CD4-positive, alpha-beta T cell treated with Interleukin-21 for 1 hour (primary cell): ENCODE measurements around the gene GALNT12.
A peak's percentile ranks its signal among the peaks of the same experiment; 100 is the strongest.

Experiments
- DNase-seq: peaks from one replicate; pipeline ENCODE4 v3.0.0-alpha.2; 2020

GALNT12 gene

DNA sequence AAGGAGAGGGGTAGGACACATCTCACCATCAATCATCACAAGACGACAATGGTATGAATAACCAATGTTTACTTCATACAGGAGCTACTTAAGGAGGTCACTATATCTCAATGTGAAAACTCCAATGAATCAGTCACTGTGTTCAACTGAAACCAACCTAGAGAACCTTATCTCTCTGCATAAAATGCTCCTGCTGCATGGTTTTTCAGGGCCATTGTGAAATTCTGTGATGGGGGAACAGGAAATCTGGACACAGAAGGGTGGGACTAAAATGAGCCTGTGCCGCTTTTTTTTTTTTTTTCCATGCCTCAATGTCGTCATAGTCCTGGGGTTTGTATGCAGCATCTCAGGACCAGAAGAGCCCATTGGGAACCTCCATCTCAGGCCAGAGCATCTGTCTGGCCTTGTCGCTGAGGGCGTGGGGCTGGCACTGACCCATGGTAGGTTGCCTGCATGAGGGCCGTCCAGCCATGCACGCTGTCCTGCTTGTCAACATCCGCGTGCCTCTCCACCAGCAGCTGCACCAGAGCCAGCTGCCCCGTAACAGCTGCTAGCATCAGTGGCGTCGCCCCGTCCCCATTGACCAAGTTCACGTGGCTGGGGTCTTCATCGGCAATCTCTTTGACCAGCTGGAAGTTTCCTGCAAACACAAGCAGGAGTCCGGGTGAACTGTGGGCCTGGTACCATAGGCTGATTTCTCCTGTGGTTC, 23.8 kb upstream of the GALNT12 start:
- no peak for DNase-seq

DNA sequence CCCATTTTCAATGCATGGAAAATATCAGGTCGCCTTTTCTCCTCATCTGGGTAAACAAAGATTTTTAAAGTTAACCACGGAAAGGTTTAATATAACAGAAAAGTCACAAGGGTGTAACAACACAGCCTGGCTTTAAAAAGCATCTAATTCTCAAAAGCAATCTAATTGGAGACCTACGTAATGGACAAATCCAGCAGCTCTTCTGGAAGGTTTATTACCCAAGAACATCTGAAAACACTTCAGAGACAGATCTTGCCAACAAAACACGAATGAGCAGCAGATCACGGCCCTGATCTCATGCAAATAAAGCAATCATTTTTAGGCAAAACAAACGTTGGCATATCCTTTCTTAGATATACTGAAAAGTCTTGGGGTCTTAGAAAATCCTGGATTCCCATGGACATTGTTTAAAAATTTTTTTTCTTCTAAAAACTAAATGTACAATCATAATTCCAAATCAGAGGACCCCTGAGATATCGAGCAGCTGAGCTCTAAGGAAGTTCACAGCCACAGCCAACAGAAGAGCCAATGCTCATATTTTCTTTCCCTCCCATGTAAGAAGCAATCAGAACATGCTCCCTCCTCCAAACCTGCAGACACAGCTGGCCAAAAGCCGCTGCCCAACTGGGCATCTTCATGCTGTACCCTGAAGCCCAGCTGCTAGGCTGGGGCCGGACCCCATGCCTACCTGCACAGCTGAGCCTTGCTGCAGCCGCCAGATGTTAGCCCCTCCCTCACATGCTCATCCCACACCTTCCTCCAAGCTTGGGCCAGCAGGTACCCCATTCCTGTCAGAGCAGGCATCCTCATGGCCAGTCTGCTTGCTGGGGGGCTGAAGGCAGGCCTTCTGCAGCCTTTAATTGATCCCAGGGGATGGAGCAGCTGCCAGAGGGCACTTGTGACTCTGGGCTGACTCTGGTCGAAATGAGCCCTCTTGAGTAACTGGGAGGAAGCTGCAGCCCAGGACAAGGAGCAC, 22.4 kb upstream of the GALNT12 start:
- DNase-seq, result no peak

DNA sequence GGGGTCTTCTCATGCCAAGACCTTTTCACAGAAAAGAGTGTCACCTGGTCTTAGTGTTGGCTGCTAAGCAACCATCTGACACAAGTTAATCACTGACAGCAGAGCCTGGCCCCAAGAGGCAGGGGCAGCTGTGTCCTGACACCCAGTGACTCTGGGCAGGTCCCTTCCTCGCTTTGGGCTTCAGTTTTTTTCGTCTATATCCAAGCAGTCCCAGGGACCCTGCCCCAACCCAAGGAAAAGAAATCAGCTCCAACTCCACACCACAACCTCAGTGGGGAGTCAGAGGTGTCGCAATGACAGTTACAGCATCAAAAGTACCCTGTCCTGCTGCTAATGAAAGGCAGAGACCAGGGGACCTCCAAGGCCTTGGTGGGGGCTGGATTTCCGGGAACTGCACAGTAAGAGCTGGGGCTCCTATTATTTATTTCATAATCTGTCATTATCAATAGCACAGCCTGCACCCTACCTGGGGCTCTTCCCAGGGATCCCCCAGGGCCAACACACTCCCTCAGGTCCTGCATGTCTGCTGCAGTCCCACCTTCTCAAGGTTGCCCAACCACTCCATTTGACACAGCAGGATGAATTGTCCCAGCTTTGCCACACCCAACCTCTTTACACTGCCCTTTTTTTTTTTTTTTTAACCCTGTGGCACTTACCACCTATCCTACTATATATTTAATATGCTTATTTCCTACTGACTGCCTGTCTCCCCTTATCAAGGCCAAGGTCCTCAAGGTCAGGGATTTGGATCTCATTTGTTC, 20.5 kb upstream of the GALNT12 start:
- no peak for DNase-seq

DNA sequence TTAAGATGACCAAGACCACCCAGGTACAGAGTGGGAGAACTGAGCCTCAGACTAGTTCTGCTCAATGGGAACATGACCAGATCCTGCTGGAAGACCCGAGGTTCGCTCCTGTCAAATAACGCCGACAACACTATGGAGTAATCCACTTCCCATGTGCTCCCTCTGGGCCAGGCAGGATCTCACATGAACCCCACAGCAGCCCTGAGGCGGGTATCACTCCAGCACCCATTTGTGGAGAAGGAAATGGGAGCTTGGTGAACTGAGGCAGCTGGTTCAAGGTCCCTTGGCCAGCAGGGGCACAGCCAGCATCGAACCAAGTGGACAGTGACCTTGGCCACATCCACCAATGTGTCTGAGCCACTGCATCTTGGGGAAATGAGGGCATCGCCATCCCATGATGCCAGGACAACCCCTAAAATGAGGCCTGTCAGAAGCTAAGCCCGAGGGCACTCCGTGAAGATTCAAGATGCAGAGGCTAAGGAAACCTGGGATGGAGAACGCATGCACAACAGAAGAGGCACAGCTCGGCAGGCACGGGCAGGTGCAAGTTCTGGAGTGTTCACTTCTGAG, 19.6 kb upstream of the GALNT12 start:
- DNase-seq, result no peak

DNA sequence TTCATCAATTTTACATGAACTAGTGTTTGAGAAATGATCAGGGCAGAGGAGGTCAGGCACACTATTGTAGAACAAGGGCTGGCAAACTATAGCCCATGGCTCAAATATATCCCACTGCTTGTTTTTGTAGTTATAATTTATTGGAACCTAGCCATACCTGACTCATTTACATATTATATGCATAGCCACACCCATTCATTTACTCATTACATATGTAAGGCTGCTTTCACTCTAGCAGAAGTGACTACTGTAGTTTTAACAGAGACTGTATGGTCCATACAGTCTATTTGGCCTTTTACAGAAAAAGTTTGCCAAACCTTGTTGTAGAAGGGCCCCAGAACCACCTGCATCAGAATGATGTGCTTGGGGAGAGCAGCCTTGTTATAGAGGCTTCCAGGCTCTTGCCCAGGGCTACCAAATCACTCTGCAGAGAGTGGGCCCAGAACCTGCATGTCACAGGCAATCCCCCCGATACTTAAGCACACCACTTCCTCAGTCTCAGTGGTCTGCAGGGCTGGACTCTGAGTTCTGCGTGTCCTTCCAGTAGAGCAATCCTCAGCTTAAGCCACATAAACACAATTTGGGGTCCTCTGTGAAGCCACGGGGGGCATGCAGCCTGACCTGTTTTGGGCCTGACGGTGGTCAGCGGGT, 17.9 kb upstream of the GALNT12 start:
- DNase-seq, result no peak

DNA sequence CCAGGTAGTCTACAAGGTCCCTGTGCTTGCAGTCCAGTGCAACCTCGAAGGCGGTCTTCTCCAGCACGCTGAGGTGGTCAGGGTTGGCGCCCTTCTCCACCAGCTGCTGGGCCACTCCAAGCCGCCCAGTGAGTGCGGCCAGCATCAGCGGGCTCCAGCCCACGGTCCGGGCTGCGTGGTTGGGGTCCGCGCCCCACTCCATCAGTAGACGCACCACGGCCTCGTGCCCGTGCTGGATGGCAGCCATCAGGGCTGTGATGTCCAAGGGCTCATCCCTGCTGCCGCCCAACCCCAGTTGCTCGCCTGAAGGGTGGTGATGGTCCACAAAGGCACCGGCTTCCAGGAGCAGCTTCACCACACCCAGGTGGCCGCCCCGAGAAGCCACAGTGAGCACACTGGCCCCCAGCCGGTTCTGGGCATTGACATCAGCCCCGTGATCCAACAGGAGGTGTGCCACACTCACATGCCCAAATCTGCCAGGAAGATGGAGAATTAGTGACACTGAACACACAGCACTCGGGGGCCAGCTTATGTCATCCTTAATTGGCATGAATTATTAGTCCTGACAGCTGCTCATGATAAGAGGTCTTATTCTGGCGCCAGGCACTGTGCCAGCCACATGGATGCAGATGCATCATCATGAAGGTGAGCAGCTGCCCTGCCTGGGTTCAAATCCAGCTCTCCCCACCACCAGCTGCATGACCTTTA, 17.2 kb upstream of the GALNT12 start:
- no peak for DNase-seq

DNA sequence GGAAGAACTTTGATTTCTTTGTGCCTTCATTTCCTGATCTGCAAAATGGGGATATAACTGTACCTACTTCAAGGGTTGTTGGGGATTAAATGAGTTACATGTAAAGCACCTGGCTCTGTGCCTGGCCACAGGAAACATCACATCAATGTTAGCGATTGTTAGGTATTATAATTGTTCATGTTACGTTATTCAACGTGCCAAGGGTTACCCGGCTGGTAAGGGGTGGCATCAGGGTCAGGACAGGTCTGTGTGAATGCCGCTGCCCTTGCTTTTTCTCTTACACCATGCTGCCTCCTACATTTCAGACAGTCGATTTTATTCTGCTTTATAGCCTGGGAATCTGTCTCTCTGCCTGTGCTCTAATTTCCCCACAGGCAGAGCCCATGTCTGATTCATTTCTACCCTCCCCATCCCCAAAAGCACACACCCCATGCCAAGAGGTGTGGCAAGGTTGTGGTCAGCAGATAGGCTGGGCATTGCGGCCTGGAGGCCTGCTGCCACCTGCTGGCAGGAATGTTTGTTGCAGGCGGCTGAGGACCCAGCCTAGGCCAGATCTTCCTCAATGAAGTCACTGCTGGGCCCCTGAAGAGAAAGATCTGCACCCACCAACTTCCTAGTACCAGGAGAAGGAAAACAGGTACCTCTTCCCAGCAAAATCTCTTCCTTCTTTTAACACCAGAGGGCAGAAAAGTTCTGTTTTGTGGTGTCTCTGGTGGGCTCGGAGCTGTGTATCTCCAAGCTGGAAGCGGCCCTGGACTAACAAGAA, 16.4 kb upstream of the GALNT12 start:
- peak; percentile 62 for DNase-seq

DNA sequence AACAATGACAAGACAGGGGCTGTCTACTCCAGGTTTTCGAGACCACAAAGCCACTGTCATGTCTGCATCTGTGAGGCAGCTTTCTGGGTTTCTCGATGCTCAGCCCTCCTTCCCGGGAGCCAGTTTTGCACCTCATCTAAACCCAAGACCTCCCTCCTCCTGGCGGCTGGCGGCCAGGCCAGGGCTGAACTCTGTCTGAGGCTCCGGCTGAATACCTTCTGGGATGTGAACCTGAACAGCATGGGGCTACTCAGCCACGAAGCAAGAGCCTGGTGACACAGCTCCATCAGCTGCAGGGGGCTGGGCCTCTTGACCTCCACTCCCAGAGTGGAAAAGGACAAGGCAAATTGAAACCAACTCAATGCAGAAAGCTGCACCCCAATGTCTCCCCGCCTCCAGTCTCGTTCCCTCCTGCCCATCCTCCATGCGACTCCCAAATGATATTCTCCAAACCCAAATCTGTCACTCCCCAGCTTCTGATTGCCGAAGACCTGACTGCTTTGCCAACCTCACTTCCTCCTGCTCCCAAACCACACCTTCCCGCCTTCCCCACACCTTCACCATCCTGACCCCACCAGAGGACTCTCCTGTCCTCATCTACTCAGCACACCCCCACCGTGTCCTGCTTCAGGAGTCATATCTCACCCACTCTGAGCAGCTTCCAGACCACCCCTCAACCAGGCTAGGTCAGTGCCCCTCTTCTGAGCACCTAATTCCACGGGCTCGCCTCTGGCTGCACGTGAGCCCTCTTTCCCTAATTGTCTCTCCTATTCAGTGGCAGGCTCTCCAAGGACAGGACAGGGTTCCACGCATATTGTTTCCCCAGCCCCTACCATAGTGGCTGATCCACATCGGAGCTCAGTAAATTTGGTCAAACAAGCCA, 15.6 kb upstream of the GALNT12 start:
- no peak for DNase-seq

DNA sequence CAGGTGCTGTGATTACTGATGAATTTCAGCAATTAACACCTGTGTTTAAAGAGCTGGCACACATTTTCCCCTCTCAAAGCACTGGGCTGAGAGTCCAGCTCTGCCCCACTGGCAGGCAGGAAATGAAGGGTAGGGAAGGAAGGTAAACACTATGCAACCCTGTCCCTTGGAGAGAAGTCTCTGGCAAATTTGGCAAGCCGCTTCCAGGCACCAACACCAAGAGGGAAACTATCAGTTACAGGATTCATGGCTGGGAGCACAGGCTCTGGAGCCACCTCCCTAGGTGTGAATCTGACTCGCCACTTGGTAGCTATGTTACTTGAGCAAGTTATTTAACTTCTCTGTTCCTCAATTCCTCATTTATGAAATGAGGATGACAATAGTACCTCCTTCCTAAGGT, 14.4 kb upstream of the GALNT12 start:
- no peak for DNase-seq

DNA sequence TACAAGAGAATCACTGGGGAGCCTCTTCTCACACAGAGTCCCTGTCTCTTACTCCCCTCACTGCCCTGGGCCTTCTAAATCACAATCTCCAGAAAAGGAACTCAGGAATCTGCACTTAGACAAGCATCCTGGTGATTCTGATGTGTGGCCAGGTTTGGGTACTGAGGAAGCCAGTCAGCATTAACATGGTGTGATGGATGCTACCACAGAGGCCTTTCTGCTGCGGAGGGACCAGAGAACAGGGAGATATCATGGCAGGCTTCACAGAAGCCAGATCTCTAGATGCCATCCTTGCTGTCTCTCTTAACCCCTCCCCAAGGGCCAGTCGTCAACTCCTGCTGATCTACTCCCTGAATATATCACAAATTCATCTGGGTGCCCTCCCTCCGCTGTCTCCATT, 12.7 kb upstream of the GALNT12 start:
- DNase-seq, result no peak

DNA sequence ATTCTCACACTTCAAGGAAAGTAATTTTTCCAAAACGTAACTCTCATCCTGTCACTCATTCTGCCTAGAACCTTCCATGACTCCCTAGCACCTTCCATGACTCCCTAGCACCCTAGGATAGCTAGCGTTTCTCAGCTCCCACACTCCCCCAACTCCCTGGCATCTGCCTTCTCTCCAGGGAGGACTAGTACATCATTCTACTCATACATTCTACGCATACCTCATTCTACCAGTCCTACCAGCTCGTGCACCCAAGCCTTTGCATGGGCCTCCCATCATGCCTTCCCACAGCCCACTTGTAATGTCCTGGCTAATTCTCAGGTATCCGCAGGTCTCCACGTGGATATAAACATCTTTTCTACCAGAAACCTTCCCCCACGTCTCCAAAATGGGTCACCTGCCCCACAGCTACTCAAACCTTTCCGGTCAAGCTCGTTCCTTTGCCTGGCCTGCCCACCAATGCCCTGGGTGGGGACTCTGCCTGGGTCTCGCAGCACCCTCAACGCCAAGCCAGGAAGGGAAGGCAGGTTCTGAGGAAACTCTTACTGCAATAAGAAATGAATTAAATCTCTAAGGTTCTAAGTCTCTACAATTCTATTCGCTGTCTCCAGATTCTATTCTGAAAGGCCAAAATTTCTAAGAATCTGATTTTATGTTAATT, 12.0 kb upstream of the GALNT12 start:
- no peak for DNase-seq

DNA sequence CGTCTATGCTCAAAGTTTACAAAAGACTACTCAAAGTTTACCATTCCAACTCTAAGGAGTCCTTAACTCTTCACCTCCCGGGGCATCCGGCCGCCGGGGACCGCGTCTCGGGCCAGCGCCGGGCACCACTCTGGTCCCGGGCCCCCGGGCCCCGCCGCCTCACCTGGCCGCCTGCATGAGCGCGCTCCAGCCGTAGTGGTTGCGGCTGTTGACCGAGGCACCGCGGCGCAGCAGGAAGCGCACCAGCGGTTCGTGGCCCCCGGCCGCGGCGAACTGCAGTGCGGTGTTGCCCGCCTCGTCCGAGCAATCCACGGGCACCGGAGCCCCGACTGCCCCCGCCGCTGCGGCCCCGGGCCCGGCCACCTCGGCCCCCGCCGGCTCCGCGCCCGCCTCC, 11.5 kb upstream of the GALNT12 start:
- peak; percentile 18 for DNase-seq

DNA sequence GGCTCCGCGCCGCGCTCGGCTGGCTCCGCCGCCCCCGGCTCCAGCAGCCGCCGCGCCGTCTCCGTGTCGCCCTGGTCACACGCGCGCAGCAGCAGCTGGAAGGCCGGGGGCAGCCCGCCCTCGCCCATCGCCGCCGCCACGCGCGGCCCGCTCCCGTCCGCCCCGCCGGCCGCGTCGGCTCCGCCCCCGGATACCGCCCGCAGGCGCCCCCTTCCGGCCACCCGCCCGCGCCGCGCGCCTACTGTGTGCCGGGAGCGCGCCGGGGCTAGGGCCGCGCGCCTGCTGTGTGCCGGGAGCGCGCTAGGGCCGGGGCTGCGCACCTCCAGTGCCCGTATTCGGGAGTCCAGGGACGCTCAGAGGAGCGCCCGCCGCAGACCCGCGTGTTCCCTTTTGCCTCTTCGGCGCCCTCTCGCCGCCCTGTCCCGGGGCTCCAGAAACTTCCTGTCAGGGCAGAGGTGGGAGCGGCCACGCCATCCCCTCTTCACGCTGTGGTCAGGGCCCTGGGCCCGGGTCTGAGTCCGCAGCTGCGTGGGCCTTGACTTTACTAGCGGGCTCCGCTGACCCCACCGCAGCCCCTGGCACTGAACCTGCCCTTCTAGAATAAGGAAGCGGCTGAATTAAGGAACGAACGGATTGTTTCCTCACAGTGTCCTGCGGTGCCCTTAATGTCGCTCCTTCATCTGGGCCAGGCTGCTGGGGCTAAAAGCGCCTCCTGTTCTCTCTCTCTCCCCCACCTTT, 10.9 kb upstream of the GALNT12 start, which contains the start of gene ANKS6:
Gene ANKS6 (minus strand): TSS at position 192 of the 738 bp plus-strand sequence. CDS start 64 bp downstream, at position 128.
- DNase-seq, result peak; percentile 86

DNA sequence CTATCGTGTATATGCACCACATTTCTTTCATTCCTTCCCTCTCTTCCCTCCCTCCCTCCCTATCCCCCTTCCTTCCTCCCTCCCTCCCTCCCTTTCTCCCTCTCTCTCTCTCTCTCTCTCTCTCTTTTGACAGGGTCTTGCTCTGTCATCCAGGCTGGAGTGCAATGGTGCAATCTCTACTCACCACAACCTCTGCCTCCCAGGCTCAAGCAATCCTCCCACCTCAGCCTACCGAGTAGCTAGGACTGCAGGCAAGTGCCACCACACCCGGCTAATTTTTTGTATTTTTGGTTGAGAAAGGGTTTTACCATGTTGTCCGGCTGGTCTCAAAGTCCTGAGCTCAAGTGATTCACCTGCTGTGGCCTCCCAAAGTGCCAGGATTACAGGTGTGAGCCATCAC, 10.0 kb upstream of the GALNT12 start:
- DNase-seq, result no peak

DNA sequence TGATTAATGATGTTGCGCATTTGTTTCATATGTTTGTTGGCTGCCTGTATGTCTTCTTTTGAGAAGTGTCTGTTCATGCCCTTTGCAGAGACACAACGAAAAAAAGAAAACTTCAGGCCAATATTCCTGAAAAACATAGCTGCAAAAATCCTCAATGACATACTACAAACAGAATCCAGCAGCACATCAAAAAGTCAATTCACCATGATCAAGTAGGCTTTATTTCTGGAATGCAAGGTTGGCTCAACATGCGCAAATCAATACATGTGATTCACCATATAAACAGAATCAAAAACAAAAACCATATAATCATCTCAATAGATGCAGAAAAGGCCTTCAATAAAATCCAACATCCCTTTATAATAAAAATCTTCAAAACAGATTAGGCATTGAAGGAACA, 9.2 kb upstream of the GALNT12 start:
- DNase-seq, result no peak

DNA sequence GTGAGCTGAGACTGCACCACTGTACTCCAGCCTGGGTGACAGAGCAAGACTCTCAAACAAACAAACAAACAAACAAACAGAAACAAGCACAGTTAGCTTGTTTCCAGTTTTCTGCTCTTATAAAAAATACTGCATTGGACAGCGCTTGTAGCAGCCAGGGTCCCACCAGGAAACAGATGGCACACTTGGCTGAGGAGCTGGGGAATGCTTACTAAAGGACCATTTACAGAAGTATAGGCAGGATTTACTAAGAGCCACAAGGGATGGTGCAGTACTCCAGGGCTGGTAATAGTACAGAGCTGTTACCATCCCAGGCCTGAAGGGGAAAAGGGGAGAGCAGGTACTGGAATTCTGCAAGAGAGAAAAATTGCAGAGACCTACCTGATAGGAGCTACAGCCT, 5.9 kb upstream of the GALNT12 start:
- no peak for DNase-seq

DNA sequence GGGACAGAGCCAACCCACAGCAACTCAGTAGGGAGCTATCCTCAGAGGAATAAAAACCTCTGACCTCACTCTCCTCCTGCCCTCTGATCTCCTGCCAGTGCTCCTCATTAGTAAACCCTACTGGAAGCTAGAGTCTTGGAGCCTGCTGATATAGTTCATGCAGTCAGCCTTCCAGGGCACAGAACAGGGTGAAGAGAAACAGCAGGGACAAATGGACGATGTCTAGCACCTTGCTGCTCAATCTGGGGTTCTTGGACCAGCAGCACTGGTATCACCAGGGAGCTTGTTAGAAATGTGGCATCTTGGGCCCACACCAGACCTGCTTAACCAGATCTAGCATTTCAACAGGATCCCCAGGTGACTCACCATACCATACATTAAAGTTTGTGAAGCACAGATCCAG, 5.5 kb upstream of the GALNT12 start:
- no peak for DNase-seq

DNA sequence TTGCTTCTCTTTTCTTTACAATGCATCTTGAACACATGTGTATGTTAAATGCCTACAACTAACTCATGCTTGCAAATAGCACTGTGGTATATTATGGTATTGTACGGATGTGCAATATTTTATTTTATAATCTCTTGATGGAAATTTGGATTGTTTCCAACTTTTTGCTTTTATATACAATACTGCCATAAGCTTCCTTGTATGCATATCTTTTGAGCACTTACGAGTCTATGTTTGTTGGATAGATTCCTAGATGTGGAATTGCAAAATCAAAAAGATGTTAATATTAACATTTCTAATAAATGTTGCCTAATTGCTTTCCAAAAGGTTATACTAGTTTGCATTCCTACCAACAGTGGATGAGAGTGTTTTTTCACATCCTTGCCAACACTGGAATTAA, 3.4 kb upstream of the GALNT12 start:
- no peak for DNase-seq
